HG03095 (cell line): ENCODE data around the gene KLHDC7B.
"Not testable (repeated sequence)": the region's sequence is repeated elsewhere in the genome, so short reads cannot be mapped to it uniquely, and the experiment has no call there.

Experiments
- ATAC-seq: cut with Tn5 transposase; IDR thresholded peaks from one replicate; pipeline ENCODE4 v1.9.1; 2021; ENCODE audit warnings: moderate library complexity; ENCODE audit not compliant: unreplicated experiment

KLHDC7B gene

DNA sequence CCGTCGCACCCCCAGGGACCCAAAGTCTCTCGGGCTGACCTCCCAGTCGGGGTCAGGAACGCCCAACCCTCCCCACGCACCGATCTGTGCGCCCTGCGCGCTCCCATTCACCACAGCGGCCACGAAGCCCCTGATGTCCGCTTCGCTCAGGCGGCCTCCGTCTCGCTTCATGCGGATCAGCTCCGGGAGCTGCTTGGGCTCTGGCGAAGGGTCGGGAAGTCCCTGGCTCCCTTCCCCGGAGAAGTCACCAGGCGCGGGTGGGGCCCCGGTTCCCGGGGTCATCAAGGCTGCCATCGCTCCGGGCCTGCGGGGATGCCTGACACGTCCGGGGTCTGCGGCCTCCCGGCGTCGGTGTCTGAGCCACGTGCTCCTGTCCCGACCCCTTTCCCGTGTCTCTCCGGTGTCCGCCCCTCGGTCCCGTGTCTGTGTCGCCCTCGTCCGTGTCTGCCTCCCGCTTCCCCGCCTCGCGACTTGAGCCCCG lies 16.2 kb upstream of the KLHDC7B start:
- no peak for ATAC-seq

GRCh38 chr22:50529897-50530579 lies 15.7 kb upstream of the KLHDC7B start, which contains the start of gene TYMP:
TYMP (minus strand) TSS chr22:50530012; CDS start chr22:50529709, 303 bp downstream.
- no peak for ATAC-seq

DNA sequence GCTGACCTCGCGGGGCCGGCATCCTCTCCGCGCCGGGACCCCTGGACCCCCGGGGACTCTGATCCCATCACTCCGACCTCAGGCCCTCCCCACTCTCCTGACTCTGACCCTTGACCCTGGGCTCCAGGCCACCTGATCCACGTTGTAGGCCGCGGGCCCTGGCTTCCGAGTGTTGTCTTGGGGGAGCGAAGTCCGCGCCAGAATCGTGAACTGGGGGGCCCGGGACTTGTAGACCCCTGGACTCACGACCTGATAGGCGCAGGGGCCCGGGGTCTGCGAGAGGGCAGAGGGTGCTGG lies 15.2 kb upstream of the KLHDC7B start:
- no peak for ATAC-seq

- no peak for ATAC-seq
These were observed 14.7 kb upstream of the KLHDC7B start for GRCh38 chr22:50530877-50531545.

DNA sequence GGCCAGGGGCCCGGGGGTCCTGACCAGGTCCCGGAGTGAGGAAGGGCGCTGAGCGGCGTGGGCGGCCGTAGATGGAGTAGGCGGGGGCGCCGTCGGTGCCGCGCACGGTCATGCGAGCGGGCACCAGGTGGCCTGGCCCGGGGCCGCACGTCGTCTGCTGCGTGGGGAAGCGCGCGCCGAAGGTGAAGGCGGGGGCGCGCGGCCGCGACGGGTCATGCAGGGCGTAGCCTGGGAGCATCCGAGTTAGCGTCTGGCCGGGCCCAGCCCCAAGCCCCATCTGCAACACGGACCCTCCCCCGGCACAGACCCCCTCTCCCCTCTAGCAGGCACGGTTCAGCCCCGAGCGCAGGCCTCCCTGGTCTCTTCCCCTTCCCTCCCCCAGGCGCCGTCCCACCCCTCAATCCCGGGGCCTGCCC lies 14.1 kb upstream of the KLHDC7B start:
- no peak for ATAC-seq

DNA sequence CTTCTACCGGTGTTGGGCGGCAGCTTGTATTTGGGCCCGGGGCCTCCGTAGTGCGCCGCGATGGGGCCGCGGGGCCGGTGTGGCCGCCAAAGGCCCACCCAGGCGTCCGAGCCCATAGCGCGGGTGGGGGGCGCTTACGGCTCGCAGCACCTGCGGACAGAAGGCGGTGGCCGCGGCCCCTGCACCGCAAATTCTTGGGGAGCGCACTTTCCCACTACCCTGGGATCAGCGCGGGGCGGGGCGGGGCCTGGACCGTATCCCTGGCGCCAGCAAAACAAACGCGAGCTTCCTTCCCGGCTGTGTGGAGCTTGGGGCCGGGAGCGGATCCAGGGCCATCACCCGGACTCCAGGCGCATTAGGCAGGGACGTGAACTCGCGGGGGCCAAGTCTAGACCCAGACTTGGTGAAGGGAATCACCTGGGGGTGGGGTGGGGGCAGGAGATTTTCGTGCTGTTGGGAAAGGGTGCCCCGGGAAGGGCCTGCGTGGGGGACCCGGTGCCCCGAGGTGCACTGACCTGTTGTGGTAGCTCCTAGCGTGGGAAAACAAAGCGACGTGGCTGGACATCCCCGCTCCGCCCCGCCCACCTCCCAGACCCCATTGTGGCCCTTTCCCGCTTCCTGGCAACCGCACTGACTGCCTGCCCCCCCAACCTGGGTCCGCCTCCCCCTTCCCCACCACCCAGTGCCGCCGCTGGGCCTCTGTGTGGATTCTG lies 13.6 kb upstream of the KLHDC7B start:
- ATAC-seq, result no peak

- ATAC-seq, result no peak
These were observed 12.6 kb upstream of the KLHDC7B start for GRCh38 chr22:50532824-50533796.

DNA sequence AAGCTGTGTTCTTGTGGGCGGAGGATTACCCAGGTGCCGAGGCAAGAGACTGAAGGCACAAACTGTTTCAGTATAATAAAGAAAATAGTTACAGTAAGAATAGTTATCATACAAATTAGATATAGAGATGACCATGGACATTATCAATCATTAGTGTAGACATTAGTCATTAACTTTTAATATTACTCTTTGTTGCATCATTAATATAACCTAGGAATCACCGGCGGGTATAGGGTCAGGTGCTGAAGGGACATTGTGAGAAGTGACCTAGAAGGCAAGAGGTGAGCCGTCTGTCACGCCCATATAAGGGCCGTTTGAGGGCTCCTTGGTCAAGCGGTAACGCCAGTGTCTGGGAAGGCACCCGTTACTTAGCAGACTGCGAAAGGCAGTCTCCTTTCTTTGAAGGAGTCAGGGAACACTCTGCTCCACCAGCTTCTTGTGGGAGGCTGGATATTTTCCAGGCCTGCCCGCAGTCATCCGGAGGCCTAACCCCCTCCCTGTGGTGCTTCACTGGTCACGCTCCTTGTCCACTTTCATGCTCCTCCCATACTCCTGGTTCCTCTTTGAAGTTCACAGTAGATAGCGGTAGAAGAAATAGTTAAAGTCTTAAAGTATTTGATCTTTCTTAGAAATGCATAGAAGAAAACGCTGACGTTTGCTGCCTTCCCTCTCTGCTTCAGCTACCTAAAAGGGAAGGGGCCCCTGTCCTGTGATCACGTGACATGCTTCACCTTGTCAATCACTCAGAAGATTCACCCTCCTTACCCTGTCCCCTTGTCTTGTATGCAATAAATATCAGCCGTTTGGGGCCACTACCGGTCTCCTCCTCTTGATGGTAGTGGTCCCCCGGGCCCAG lies 11.6 kb upstream of the KLHDC7B start:
- not testable (repeated sequence) for ATAC-seq

DNA sequence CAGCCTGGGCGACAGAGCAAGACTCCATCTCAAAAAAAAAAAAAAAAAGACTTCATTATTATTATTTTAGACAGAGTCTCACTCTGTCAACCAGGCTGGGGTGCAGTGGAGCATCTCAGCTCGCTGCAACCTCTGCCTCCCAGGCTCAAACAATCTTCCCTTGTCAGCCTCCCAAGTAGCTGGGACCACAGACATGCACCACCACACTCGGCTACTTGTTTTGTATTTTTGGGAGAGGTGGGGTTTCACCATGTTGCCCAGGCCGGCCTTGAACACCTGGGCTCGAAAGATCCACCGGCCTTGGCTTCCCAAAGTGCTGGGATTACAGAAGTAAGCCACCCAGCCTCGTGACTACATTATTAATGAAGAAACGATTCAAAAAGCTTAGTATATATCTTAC lies 10.6 kb upstream of the KLHDC7B start:
- no peak for ATAC-seq

DNA sequence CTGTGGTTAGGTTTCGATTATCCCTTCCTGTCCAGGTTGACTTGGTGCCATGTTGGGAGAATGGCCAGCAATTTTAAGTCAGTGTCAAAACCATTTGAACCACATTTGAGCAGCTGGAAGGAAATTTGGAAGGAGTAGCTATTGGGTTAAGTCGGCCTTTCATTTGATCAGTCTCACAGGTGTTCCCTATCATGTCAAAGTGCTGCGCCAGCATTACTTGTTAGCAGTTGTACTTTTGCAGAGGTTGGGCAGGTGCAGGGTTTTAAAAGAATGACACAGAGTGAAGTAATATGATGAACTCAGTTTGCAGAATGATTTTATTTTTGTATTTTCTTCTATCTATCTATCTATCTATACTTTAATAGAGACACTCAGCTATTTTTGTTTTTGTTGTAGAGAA lies 9.5 kb upstream of the KLHDC7B start:
- ATAC-seq, result no peak

DNA sequence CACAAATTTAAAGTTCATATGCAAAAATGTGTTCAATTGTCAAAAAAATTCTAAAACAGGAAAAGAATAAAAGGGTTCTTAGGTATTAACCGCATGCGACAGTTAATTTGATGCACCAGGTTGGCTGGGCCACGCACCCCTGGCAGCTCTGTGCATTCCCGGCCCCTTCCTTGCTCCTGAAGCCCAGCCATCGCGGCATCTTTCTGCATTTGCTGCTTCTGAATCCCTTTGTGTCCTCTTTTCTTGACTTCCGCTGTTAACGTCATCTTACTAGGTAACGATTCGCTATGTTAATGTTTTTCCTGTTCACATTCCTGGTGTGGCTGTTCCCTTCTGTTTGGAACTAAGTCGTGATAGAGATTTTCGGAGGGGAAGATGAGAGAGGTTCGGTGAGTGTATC lies 7.9 kb upstream of the KLHDC7B start:
- no peak for ATAC-seq

- no peak for ATAC-seq
These were observed 5.3 kb upstream of the KLHDC7B start for GRCh38 chr22:50540381-50540780.

- ATAC-seq, result not testable (repeated sequence)
These were observed 4.1 kb upstream of the KLHDC7B start for GRCh38 chr22:50541667-50542026.

- ATAC-seq, result no peak
These were observed 3.2 kb upstream of the KLHDC7B start for GRCh38 chr22:50542416-50542927.

GRCh38 chr22:50544078-50544745 lies 1.5 kb upstream of the KLHDC7B start:
- ATAC-seq, result no peak

DNA sequence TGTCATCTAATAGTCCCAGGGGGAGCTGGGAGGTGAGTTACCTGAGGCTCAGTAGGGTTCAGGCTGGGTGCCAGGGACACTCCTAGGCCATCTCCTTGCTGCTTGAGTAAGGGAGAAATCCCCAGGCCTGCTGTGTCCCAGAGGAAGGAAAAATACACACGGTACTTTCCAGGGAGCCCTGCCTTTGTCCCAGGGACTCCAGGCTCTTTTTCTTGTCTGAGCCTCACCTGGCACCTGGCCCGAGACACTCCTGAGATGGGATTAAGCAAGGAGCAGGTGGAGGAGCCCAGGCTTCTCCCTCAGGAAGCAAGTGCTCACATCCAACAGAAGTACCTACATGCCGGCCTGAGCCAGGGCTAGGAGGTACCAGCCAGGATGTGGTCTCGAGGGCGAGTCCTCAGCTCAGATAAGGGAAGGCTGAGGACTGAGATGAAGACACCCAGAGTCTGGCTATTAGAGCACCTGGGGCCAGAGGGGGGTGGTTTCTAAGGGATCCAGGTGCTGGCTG lies 899 bp upstream of the KLHDC7B start:
- no peak for ATAC-seq

GRCh38 chr22:50546326-50547262 lies 895 bp downstream of the KLHDC7B start:
- ATAC-seq, result no peak
